Spleen (tissue), 7 donors: Measurements from ENCODE around the gene WNT11.

Source experiments
- POLR2A ChIP-seq, 3 donors: fragments of 450-650 bp; IDR thresholded peaks; one replicate each; pipeline ENCODE4 v1.5.1; 2017; ENCODE audit warnings: antibody characterized with exemption in 3 of 3, mild to moderate bottlenecking in 1 of 3
- POLR2AphosphoS5 ChIP-seq, 3 donors: sonication (generic); formaldehyde crosslinking; IDR thresholded peaks; one replicate each; pipeline ENCODE4 v1.5.1; 2017; ENCODE audit warnings: antibody characterized with exemption in 3 of 3
- TF ChIP-seq, protein P1 (sequence below), 11 experiments: fragments of 200-600 bp in 7 of 11; fragments of 450-650 bp in 4 of 11; sonication (generic) in 4 of 11; IDR thresholded peaks in 8 of 11; conservative IDR thresholded peaks in 3 of 11; 1 replicate in 7 of 11; 2 replicates in 4 of 11; pipeline versions ENCODE4 v1.4.0 to v1.8.0; 2016 to 2021; ENCODE audit warnings: antibody characterized with exemption in 11 of 11, inconsistent platforms in 4 of 11, mild to moderate bottlenecking in 1 of 11
- donor health status: DM: no; HTN: no; CAD: no; lungs with moderate emphysema.
- donor health status: DM: no; HTN: no; CAD: no.
- donor health status: DM: no; HTN: no; CAD: no.

DNA sequence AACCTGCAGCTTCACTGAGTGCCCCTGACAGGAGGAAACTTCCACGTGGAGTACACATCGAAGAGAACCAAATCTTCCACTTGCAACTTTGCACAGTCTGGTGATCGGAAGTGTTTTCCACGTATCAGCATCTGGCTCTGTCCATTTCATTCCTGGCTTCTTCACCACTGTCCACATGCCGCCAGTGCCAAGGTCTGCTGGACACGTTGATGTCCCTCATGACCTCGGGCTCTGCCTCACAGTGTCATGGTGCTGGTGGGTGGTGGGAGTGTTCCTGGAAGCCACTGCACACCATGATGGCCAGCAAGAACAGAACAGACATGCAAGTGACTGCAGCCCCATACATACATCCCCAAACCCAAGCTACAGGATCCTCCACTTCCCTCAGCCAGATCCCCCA is 48.4 kb downstream of the WNT11 start:
- TF ChIP-seq, protein P1, sequence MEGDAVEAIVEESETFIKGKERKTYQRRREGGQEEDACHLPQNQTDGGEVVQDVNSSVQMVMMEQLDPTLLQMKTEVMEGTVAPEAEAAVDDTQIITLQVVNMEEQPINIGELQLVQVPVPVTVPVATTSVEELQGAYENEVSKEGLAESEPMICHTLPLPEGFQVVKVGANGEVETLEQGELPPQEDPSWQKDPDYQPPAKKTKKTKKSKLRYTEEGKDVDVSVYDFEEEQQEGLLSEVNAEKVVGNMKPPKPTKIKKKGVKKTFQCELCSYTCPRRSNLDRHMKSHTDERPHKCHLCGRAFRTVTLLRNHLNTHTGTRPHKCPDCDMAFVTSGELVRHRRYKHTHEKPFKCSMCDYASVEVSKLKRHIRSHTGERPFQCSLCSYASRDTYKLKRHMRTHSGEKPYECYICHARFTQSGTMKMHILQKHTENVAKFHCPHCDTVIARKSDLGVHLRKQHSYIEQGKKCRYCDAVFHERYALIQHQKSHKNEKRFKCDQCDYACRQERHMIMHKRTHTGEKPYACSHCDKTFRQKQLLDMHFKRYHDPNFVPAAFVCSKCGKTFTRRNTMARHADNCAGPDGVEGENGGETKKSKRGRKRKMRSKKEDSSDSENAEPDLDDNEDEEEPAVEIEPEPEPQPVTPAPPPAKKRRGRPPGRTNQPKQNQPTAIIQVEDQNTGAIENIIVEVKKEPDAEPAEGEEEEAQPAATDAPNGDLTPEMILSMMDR (IDR thresholded peaks at IDR 0.05 in 8 of 11, conservative IDR thresholded peaks at IDR 0.05 in 3 of 11), result no peak
- no peak for TF ChIP-seq POLR2AphosphoS5 (IDR thresholded peaks at IDR 0.05)
- TF ChIP-seq POLR2A (IDR thresholded peaks at IDR 0.05), result no peak
